ENCODE measurements around the gene OPRM1. TPM values are rescaled to one million over a fixed set of nuclear protein-coding genes. Genes with fewer than 3 reads are reported as not detected.
"Not testable (repeated sequence)": the region's sequence is repeated elsewhere in the genome, so short reads cannot be mapped to it uniquely, and the experiment has no call there.

OPRM1 gene
- total RNA-seq, 1 donor from 2014 or later: not detected

DNA sequence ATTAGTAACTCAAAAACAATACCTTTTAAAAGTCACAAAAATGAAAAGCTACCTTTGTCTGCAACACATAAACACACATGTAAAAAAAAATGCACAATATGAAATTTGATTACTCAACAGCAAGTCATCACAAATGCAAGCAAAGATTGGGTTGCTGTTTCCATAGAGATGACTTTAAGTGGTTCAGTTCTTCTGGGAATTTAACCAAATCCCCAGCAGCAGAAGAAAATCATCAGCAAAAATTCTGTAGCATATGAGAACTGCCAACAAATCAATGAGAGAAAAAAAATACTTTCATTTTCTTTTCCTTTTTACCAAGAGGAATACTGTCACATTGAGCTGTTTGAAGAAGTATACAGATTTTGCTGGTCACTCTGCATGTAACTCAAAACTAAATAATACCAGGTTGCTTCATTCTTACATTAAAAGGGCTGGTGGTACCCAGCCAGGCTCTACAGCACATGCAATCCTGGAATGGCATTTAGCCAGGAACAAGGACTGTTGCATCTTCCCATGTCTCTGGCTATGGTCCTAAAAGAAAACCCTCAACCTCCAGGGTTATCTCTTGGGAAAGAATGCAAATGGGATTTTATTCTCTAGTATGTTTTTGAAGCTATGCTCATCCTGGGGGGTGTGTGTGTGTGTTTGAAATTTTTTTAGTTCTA is 158.3 kb downstream of the OPRM1 start:
- H3K27ac ChIP-seq: no peak overlapping the region
- ATAC-seq: no peak
- intact Hi-C loops (cut with DNase I): no loop called here
- DNase-seq: no peak
- H3K27me3 ChIP-seq: no peaks in the 10 kb centered on the region
- H3K4me1 ChIP-seq: no peaks in the 10 kb centered on the region
- H3K36me3 ChIP-seq: no peaks in the 10 kb centered on the region
- H3K9me3 ChIP-seq: no peaks in the 10 kb centered on the region
- no peak overlapping the region for H3K4me3 ChIP-seq
- TF ChIP-seq, protein P1, sequence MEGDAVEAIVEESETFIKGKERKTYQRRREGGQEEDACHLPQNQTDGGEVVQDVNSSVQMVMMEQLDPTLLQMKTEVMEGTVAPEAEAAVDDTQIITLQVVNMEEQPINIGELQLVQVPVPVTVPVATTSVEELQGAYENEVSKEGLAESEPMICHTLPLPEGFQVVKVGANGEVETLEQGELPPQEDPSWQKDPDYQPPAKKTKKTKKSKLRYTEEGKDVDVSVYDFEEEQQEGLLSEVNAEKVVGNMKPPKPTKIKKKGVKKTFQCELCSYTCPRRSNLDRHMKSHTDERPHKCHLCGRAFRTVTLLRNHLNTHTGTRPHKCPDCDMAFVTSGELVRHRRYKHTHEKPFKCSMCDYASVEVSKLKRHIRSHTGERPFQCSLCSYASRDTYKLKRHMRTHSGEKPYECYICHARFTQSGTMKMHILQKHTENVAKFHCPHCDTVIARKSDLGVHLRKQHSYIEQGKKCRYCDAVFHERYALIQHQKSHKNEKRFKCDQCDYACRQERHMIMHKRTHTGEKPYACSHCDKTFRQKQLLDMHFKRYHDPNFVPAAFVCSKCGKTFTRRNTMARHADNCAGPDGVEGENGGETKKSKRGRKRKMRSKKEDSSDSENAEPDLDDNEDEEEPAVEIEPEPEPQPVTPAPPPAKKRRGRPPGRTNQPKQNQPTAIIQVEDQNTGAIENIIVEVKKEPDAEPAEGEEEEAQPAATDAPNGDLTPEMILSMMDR (IDR thresholded peaks at IDR 0.05): no peak

DNA sequence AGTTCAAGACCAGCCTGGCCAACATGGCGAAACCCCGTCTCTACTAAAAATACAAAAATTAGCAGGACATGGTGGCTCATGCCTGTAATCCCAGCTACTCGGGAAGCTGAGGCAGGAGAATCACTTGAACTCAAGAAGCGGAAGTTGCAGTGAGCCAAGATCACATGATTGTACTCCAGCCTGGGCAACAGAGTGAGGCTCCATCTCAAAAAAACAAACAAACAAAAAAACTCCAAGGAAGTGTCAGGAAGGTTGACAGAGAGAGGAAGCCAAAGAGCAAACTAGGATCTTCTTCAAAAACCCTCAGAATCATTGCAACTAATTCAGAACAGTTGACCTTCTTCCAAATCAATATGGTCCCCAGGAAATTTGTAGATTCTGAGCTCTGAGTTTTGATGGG is 162.6 kb downstream of the OPRM1 start:
- H3K4me3 ChIP-seq; ATAC-seq; H3K36me3 ChIP-seq; intact Hi-C loops (cut with DNase I); DNase-seq; H3K27ac ChIP-seq; H3K9me3 ChIP-seq; H3K27me3 ChIP-seq; H3K4me1 ChIP-seq: not testable (repeated sequence)

DNA sequence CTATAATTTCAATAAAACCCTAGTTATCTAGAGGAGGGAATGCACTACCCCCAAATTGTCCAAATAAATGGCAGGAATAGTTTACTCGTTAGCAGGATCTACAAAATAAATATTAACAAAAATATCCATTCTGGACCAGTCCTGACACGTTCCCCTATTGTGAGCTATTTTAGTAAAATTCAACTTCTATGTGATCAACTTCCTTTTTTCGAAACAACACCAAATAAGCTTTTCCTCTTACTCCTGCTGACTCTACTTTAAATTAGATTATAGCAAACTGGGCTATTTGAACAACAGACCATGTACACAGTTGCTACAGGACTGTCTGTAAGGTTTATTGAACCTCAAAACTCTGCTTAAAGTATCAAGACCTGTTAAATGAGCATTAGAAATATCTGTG is 163.3 kb downstream of the OPRM1 start:
- Histone ChIP-seq H3K9me3 (no peaks in the 10 kb centered on the region), H3K4me1 (no peaks in the 10 kb centered on the region), H3K27ac (no peak overlapping the region), H3K27me3 (no peaks in the 10 kb centered on the region), H3K36me3 (no peaks in the 10 kb centered on the region), H3K4me3 (no peak overlapping the region)
- TF ChIP-seq, protein P1 (IDR thresholded peaks at IDR 0.05): no peak
- intact Hi-C loops (cut with DNase I): no loop called here
- ATAC-seq: no peak
- no peak for DNase-seq

DNA sequence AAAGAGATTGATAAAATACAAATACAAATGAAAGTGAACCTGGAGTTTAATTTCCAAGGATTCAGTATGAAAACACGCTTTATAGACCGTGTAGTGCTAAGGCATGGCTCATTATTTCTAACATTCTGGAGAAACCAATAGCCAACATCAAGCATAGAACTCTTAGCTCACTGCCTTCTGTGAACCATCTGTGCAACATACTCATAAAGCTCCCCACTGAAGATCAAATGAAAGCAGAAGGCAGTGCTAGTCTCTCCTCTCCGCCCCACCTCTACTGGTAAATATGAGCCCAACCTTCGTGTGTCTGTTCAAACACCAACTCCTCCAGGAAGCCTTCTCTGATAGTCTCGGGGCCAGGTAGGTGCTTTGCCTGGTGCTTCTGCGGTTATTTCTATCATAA is 163.9 kb downstream of the OPRM1 start:
- Histone ChIP-seq H3K4me1 (no peaks in the 10 kb centered on the region), H3K27ac (no peak overlapping the region), H3K4me3 (no peak overlapping the region), H3K36me3 (no peaks in the 10 kb centered on the region), H3K27me3 (no peaks in the 10 kb centered on the region), H3K9me3 (no peaks in the 10 kb centered on the region)
- ATAC-seq: no peak
- no peak for DNase-seq
- intact Hi-C loops (cut with DNase I): no loop called here
- TF ChIP-seq, protein P1 (IDR thresholded peaks at IDR 0.05): no peak

DNA sequence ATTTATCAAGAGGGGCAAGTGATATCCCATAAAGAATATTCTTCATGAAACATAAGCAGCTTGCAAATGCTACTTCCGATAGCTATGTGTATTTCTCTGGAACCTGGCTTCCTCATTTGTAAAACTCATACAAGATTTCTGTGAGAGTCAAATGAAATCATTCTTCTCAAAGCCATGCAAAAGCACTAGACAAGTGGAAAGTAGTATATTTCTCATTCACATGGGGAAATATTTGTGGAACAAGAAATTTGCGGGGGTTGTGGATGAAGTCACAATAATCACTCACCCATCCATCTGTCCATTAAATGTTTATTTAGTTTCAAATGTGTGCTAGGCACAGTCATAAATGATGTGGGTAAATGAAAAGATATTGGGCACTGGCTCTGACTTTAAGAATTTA is 167.1 kb downstream of the OPRM1 start:
- intact Hi-C loops (cut with DNase I): no loop called here
- H3K27ac ChIP-seq: no peak overlapping the region
- TF ChIP-seq, protein P1 (IDR thresholded peaks at IDR 0.05): no peak
- ATAC-seq (no peak), DNase-seq (no peak)
- H3K36me3 ChIP-seq: no peaks in the 10 kb centered on the region
- H3K9me3 ChIP-seq: no peaks in the 10 kb centered on the region
- H3K4me3 ChIP-seq: no peak overlapping the region
- H3K4me1 ChIP-seq: no peaks in the 10 kb centered on the region
- no peaks in the 10 kb centered on the region for H3K27me3 ChIP-seq

DNA sequence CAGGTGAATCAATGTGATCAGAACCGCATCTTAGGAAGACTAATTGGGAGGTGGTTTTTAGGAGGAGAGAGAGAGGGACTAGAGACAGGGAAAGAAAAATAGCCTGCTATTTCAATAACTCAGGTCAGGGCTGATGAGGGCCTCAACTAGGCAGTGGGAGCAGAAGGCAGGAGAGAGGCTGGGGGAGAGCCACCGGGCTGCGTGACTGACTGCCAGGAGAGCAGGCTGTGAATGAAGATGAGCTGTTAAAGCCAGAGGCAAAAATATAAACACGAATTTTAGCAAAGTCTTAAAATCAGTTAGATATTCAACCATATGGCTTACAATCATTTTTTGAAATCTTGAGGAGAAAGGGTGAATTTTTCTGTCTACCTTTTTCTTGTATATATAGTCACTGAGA is 168.0 kb downstream of the OPRM1 start:
- H3K27me3 ChIP-seq: no peaks in the 10 kb centered on the region
- H3K4me1 ChIP-seq: no peaks in the 10 kb centered on the region
- no peak overlapping the region for H3K4me3 ChIP-seq
- H3K9me3 ChIP-seq: no peaks in the 10 kb centered on the region
- DNase-seq: no peak
- intact Hi-C loops (cut with DNase I): no loop called here
- no peak overlapping the region for H3K27ac ChIP-seq
- no peak for ATAC-seq
- no peaks in the 10 kb centered on the region for H3K36me3 ChIP-seq
- TF ChIP-seq, protein P1 (IDR thresholded peaks at IDR 0.05): no peak
